Endothelial cell of umbilical vein (primary cell): Measurements from ENCODE around the gene CMTR1. TPM values are rescaled to one million over a fixed set of nuclear protein-coding genes. Genes with fewer than 3 reads are reported as not detected.

Experiments
- BruUV-seq: library from RNA; stranded (reverse); fragments of 400-500 nt; replicated peaks from 2 replicates; lab custom pipeline; 2021; lab: Mats Ljungman, UMichigan
- CTCF ChIA-PET: fragments of 300-600, 350-600 bp; sonication (Branson Sonifier 250); formaldehyde crosslinking; loops from one replicate; lab custom pipeline; 2021; ENCODE audit warnings: antibody characterized with exemption, inconsistent platforms; lab: Charles Lee
- POLR2A ChIA-PET: fragments of 300-600, 350-600 bp; sonication (Branson Sonifier 250); formaldehyde crosslinking; loops from one replicate; lab custom pipeline; 2021; ENCODE audit warnings: antibody characterized with exemption, inconsistent platforms; lab: Charles Lee
- DNase-seq: peaks from one replicate; pipeline ENCODE4 v3.0.0-alpha.2; 2011; ENCODE audit warnings: low read depth, low spot score
- FAIRE-seq: peaks from 2 replicates; lab custom pipeline; 2011; peaks lifted over from hg19 to GRCh38; lab: Jason Lieb, UNC
- H2AFZ ChIP-seq: 2 replicates; pipeline ENCODE4 v1.6.0; 2012; ENCODE audit warnings: low read depth, low read length, control low read depth, inconsistent platforms
- H3K27ac ChIP-seq: 2 replicates; pipeline ENCODE4 v1.5.1; 2011; ENCODE audit warnings: low read depth, mild to moderate bottlenecking, control low read depth, low read length, moderate library complexity; ENCODE audit not compliant: insufficient read depth
- H3K27me3 ChIP-seq, 2 experiments: 2 replicates each; pipeline versions ENCODE4 v1.6.0 to v1.6.1; 2011; ENCODE audit warnings: low read length in 2 of 2, mixed read lengths in 1 of 2; ENCODE audit not compliant: control insufficient read depth in 2 of 2, insufficient read depth in 2 of 2
- H3K36me3 ChIP-seq, 2 experiments: 2 replicates in 1 of 2; 3 replicates in 1 of 2; pipeline ENCODE4 v1.5.1; 2011; ENCODE audit warnings: low read length in 2 of 2, mild to moderate bottlenecking in 1 of 2, moderate library complexity in 1 of 2; ENCODE audit not compliant: control insufficient read depth in 2 of 2, insufficient read depth in 2 of 2; ENCODE audit errors: extremely low read depth in 1 of 2
- H3K4me1 ChIP-seq: 3 replicates; pipeline ENCODE4 v1.5.1; 2011; ENCODE audit warnings: mild to moderate bottlenecking, low read length; ENCODE audit not compliant: control insufficient read depth, insufficient read depth; ENCODE audit errors: extremely low read depth
- H3K4me2 ChIP-seq: 2 replicates; pipeline ENCODE4 v1.6.1; 2011; ENCODE audit warnings: low read length, control low read depth, mixed read lengths; ENCODE audit not compliant: insufficient read depth
- H3K4me3 ChIP-seq, 3 experiments: fragments of 200-600 bp in 1 of 3; sonication (generic), shearing (Covaris generic) in 1 of 3; replicated peaks in 1 of 3; 2 replicates each; pipeline ENCODE4 v1.5.1; 2011 to 2016; ENCODE audit warnings: control low read depth in 3 of 3, low read length in 3 of 3, mild to moderate bottlenecking in 2 of 3, inconsistent platforms in 1 of 3, low read depth in 1 of 3, moderate library complexity in 1 of 3; ENCODE audit not compliant: insufficient read depth in 1 of 3
- H3K79me2 ChIP-seq: 2 replicates; pipeline ENCODE4 v1.6.0; 2012; ENCODE audit warnings: low read length, inconsistent platforms; ENCODE audit not compliant: control insufficient read depth, insufficient read depth
- H3K9ac ChIP-seq: replicated peaks from 2 replicates; pipeline ENCODE3; 2011; ENCODE audit warnings: low read length, control low read depth; ENCODE audit not compliant: insufficient read depth; ENCODE audit errors: extremely low read depth
- H3K9me1 ChIP-seq: replicated peaks from 3 replicates; pipeline ENCODE4 v1.6.0; 2011; ENCODE audit warnings: mild to moderate bottlenecking, low read length; ENCODE audit not compliant: control insufficient read depth, insufficient read depth; ENCODE audit errors: extremely low read depth
- H3K9me3 ChIP-seq: replicated peaks from 2 replicates; pipeline ENCODE4 v1.5.1; 2012; ENCODE audit warnings: low read length, inconsistent platforms; ENCODE audit not compliant: control insufficient read depth, insufficient read depth
- H4K20me1 ChIP-seq: replicated peaks from 2 replicates; pipeline ENCODE3; 2011; ENCODE audit warnings: mild to moderate bottlenecking, low read length; ENCODE audit not compliant: control insufficient read depth, insufficient read depth; ENCODE audit errors: extremely low read depth
- CTCF ChIP-seq, 2 donors: IDR thresholded peaks; 1 replicate in 1 of 2; 2 replicates in 1 of 2; pipeline ENCODE4 v1.5.1; 2011; ENCODE audit warnings: low read length in 2 of 2, mild to moderate bottlenecking in 2 of 2, moderate library complexity in 2 of 2, control low read depth in 1 of 2, inconsistent platforms in 1 of 2, low read depth in 1 of 2; ENCODE audit not compliant: insufficient read depth in 1 of 2; ENCODE audit errors: extremely low read depth in 1 of 2
- EZH2 ChIP-seq: IDR thresholded peaks from 2 replicates; pipeline ENCODE4 v1.6.1; 2012; ENCODE audit warnings: borderline replicate concordance, low read depth, mild to moderate bottlenecking, moderate library complexity, low read length, inconsistent platforms; ENCODE audit not compliant: severe bottlenecking
- FOS ChIP-seq: IDR thresholded peaks from 2 replicates; pipeline ENCODE4 v1.6.1; 2011; ENCODE audit warnings: mild to moderate bottlenecking, low read length, moderate library complexity, borderline replicate concordance; ENCODE audit not compliant: insufficient read depth
- GATA2 ChIP-seq: IDR thresholded peaks from 2 replicates; pipeline ENCODE4 v1.7.0; 2011; ENCODE audit warnings: low read depth, mild to moderate bottlenecking, moderate library complexity, mixed read lengths, low read length; ENCODE audit not compliant: insufficient read length, insufficient read depth
- JUN ChIP-seq: IDR thresholded peaks from 2 replicates; pipeline ENCODE4 v1.6.1; 2011; ENCODE audit warnings: borderline replicate concordance, low read depth; ENCODE audit not compliant: insufficient read length, insufficient read depth
- MYC ChIP-seq: IDR thresholded peaks from one replicate; pipeline ENCODE4 v1.6.1; 2011; ENCODE audit warnings: mild to moderate bottlenecking, low read depth, low read length
- dilution Hi-C: fragments of 300-500 bp; cut with MboI; formaldehyde crosslinking; loops from one replicate; pipeline ENCODE4 v1.15.0; 2019; ENCODE audit warnings: low sequenced_read_pairs; ENCODE audit not compliant: extremely low pct_ligation_motif_present
- intact Hi-C: fragments of 100-400 bp; cut with micrococcal nuclease; formaldehyde crosslinking; loops from one replicate; pipeline ENCODE4 v1.10.0; 2022
- polyA plus RNA-seq, 4 experiments: library from polyadenylated mRNA; depleted of rRNA in 3 of 4; stranded (reverse) in 3 of 4; unstranded in 1 of 4; fragments of >200 nt; gene quantifications; 2 replicates each; pipeline versions ENCODE4 v1.2.1 to v1.2.3, GENCODE V29; 2011 to 2012; ENCODE audit warnings: missing spikeins in 1 of 4
- total RNA-seq: library from RNA; stranded (reverse); gene quantifications from 2 replicates; pipeline ENCODE4 v1.2.3, GENCODE V29; 2021

Gene CMTR1
- total and polyA plus RNA-seq, 2 donors (not counting 3 experiments of a cell fraction or from before 2014, with no cell fraction given): 19.5 to 38.0 TPM

DNA sequence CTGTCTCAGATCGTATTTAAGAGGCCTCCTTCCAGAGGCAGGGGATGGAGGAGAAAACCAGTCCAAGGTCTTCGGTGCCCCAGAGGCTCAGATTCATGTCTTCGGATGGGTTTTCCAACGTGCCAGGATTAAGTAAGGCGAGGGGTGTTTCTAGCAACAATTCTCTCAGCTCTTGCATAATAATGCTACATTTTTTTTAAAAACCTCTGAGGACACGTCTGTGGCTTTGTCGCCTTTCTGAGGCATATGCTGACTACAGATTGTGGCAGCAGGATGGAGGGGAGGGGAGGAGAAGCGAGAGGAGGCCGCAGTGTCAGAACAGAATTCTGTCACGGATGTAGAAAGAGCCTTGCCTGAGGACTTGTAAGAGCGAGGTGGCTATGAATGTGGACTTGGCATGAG is 84.4 kb downstream of the CMTR1 start:
- dilution Hi-C loops (no loop called here), intact Hi-C loops (no loop called here)
- Histone ChIP-seq H3K9me1 (no peaks in the 10 kb centered on the region), H4K20me1 (no peaks in the 10 kb centered on the region), H3K36me3 (no peaks in the 10 kb centered on the region), H3K9ac (no peak overlapping the region), H3K27ac (no peak overlapping the region), H3K4me3 (no peak overlapping the region), H3K79me2 (no peaks in the 10 kb centered on the region), H3K9me3 (no peaks in the 10 kb centered on the region), H3K27me3 (peaks cover 12 to 18% of the 10 kb centered on the region in 2 experiments), H3K4me2 (no peak overlapping the region), H2AFZ (no peak overlapping the region), H3K4me1 (no peaks in the 10 kb centered on the region)
- FAIRE-seq (no peak), DNase-seq (no peak)
- CTCF ChIA-PET: interaction anchor here (1.1 to 1.4 kb wide), 3 partner anchors 12 to 48 kb away, joined by 4 to 6 read pairs (median 5); no protein-coding TSS in a partner anchor
- TF ChIP-seq GATA2 (no peak), FOS (no peak), EZH2 (no peak)
- POLR2A ChIA-PET: no interaction called here
- no TSS peak for BruUV-seq

DNA sequence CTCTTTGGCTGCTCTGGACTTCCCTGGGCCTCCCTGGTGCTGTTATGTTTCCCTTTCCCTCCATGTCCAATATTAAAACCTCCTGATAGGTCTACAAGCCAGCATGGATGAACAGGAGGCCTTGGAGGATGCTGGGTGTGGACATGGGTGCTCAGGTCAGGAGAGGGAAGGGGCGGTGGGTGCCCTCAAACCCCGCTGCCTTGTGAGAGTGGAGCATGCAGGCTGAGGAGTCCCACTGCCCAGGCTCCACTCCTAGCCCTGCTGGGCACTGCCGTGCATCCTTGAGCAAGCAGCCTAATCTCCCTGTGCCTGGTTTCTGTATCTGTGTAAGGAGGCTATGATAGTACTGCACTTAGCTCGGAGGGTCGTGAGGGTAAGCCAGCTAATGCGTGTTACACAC is 85.1 kb downstream of the CMTR1 start:
- Histone ChIP-seq H3K36me3 (no peaks in the 10 kb centered on the region), H2AFZ (no peak overlapping the region), H4K20me1 (no peaks in the 10 kb centered on the region), H3K4me2 (no peak overlapping the region), H3K27me3 (peaks cover 5 to 11% of the 10 kb centered on the region in 2 experiments), H3K9ac (no peak overlapping the region), H3K4me1 (no peaks in the 10 kb centered on the region), H3K27ac (no peak overlapping the region), H3K9me3 (no peaks in the 10 kb centered on the region), H3K9me1 (no peaks in the 10 kb centered on the region), H3K79me2 (no peaks in the 10 kb centered on the region), H3K4me3 (no peak overlapping the region)
- dilution Hi-C loops: no loop called here
- ChIA-PET CTCF (interaction anchor here (0.6 to 1.4 kb wide), 3 partner anchors 21 to 470 kb away, joined by 3 to 6 read pairs (median 5); no protein-coding TSS in a partner anchor), POLR2A (no interaction called here)
- TF ChIP-seq MYC (no peak), JUN (no peak), CTCF (IDR thresholded peaks at IDR 0.05; ENCODE audit: extremely low read depth in 1 of 2, insufficient read depth in 1 of 2, low read depth in 1 of 2, low read length in 2 of 2) (no peak), EZH2 (no peak), GATA2 (no peak)
- intact Hi-C loops: no loop called here
- no peak for DNase-seq
- FAIRE-seq: no peak
- BruUV-seq: no TSS peak
